Measurements from ENCODE around the gene RGMA. TPM values are rescaled to one million over a fixed set of nuclear protein-coding genes. Genes with fewer than 3 reads are reported as not detected.

The RGMA gene
- total and polyA plus RNA-seq, 2 of the 8 experiments (the other 6 are each of a cell fraction or from before 2014, with no cell fraction given): 19.9 to 39.8 TPM

DNA sequence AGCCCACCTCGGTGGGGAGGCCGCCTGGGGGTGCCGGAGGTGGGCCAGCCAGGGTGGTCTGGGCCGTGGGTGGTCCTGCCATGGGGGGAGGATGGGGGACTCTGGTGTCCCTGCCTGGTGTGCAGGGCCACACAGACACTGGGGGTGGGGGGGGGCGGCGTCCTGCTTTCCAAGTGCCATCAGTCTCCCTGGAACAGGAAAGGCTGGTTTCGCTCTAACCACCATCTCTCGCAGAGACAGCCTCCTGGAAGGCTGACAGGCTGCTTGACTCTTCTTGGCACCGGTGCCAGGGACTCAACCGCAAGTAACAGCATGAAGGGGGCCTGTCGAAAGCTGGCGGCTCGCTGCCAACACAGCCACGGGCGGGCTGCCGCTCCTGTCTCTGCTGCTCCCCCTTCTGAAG lies 40.3 kb downstream of the RGMA start (continued):
- TF ChIP-seq, protein P1, sequence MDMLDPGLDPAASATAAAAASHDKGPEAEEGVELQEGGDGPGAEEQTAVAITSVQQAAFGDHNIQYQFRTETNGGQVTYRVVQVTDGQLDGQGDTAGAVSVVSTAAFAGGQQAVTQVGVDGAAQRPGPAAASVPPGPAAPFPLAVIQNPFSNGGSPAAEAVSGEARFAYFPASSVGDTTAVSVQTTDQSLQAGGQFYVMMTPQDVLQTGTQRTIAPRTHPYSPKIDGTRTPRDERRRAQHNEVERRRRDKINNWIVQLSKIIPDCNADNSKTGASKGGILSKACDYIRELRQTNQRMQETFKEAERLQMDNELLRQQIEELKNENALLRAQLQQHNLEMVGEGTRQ (IDR thresholded peaks at IDR 0.05; ENCODE audit: low read length): no peak
- TF ChIP-seq CREB1 (IDR thresholded peaks at IDR 0.05): no peak
- no peak for TF ChIP-seq EGR1 (IDR thresholded peaks at IDR 0.05; ENCODE audit: borderline replicate concordance, low read depth, low read length)

Measured in H1 (cell line).